ENCODE measurements around the gene BANP.
"Not testable (repeated sequence)": the region's sequence is repeated elsewhere in the genome, so short reads cannot be mapped to it uniquely, and the experiment has no call there.

Gene BANP

GRCh38 chr16:88106566-88106965 is 155.3 kb downstream of the BANP start:
- not testable (repeated sequence) for FAIRE-seq

GRCh38 chr16:88108762-88109161 is 157.5 kb downstream of the BANP start:
- FAIRE-seq, result no peak

GRCh38 chr16:88109726-88110621 is 158.7 kb downstream of the BANP start:
- FAIRE-seq, result not testable (repeated sequence)

GRCh38 chr16:88110875-88111494 is 159.8 kb downstream of the BANP start:
- not testable (repeated sequence) for FAIRE-seq

- not testable (repeated sequence) for FAIRE-seq
These were observed 160.7 kb downstream of the BANP start for GRCh38 chr16:88111976-88112375.

- no peak for FAIRE-seq
These were observed 162.4 kb downstream of the BANP start for GRCh38 chr16:88113545-88114045.

GRCh38 chr16:88114541-88115228 is 163.5 kb downstream of the BANP start:
- FAIRE-seq, result not testable (repeated sequence)

- no peak for FAIRE-seq
These were observed 164.9 kb downstream of the BANP start for GRCh38 chr16:88116121-88116520.

GRCh38 chr16:88117476-88117868 is 166.2 kb downstream of the BANP start:
- FAIRE-seq, result no peak

GRCh38 chr16:88118376-88118775 is 167.1 kb downstream of the BANP start:
- FAIRE-seq, result no peak

GRCh38 chr16:88118852-88119741 is 167.9 kb downstream of the BANP start:
- FAIRE-seq, result not testable (repeated sequence)

- not testable (repeated sequence) for FAIRE-seq
These were observed 168.9 kb downstream of the BANP start for GRCh38 chr16:88119881-88120751.

- no peak for FAIRE-seq
These were observed 169.6 kb downstream of the BANP start for GRCh38 chr16:88120812-88121211.

GRCh38 chr16:88121391-88121790 is 170.2 kb downstream of the BANP start:
- FAIRE-seq, result not testable (repeated sequence)

- FAIRE-seq, result no peak
These were observed 170.8 kb downstream of the BANP start for GRCh38 chr16:88121886-88122580.
